ENCODE data around the gene ANKRD18A. TPM values are rescaled to one million over a fixed set of nuclear protein-coding genes. Genes with fewer than 3 reads are reported as not detected.
"Not testable (repeated sequence)": the region's sequence is repeated elsewhere in the genome, so short reads cannot be mapped to it uniquely, and the experiment has no call there.

Gene ANKRD18A
- total RNA-seq, 1 donor from 2014 or later, result 4.8 TPM

GRCh38 chr9:38580112-38580511 lies 40.3 kb downstream of the ANKRD18A start:
- H3K27me3 Mint-ChIP-seq (ENCODE audit: low read depth); H3K36me3 Mint-ChIP-seq (ENCODE audit: low read depth); H3K4me3 Mint-ChIP-seq; H3K27ac Mint-ChIP-seq (ENCODE audit: unreplicated experiment); H3K9me3 Mint-ChIP-seq; H3K4me1 Mint-ChIP-seq; DNase-seq (ENCODE audit: low read depth, low spot score): not testable (repeated sequence)

DNA sequence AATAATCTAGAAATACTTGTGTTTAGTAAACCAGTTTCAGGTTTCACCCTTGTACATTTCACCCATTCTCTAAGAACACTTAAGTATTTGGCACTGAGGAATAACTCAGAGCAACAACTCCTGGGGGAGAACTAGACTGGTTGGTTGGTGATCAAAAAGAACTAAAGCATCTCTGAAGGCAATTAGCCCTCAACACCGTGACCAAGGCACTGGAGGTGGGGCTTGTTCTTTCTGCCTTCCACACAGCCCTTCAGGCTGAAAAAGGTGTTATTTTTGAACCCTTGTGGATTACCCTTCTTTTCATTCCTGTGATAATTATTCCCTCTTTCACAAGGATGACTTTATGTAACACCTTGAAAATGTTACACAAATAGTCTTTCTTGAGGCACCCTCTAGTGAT lies 44.2 kb downstream of the ANKRD18A start:
- not testable (repeated sequence) for H3K36me3 Mint-ChIP-seq (ENCODE audit: low read depth); H3K9me3 Mint-ChIP-seq; DNase-seq (ENCODE audit: low read depth, low spot score); H3K27me3 Mint-ChIP-seq (ENCODE audit: low read depth); H3K27ac Mint-ChIP-seq (ENCODE audit: unreplicated experiment); H3K4me3 Mint-ChIP-seq; H3K4me1 Mint-ChIP-seq

DNA sequence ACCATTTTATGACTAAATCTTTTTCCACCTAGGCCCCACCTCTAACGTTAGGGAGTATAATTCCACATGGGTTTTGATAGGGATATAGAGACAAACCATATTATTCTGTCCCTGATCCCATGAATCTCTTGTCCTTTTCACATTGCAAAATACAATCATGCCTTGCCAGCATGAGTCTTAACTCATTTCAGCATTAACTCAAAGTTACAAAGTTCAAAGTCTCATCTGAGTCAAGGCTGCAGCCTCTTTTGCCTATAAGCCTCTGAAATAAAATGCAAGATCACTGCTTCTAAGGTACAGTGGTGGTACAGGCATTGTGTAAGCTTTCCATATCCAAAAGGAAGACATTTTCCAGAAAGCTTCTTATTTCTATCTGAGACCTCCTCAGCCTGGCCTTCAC lies 54.3 kb downstream of the ANKRD18A start:
- H3K27ac Mint-ChIP-seq (ENCODE audit: unreplicated experiment); H3K27me3 Mint-ChIP-seq (ENCODE audit: low read depth); H3K4me1 Mint-ChIP-seq: not testable (repeated sequence)

DNA sequence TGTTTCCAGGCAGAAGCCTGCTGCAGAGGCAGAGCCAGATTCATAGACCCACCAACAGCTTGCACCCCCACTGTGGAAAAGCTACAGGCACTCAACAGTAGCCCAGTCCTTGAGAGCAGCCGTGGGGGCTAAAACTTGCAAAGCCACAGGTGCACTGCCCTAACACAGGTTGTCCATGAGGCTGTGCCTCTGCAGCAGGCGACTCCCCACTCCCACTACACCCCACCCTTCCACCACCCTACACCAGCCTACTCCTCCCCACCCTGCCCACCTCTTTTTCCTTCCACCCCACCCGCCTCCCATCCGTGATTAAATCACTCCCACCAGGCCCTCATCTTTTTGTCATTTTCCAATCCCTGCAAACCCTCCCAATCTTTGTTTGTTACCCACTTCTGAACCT lies 55.2 kb downstream of the ANKRD18A start:
- not testable (repeated sequence) for H3K27ac Mint-ChIP-seq (ENCODE audit: unreplicated experiment); H3K27me3 Mint-ChIP-seq (ENCODE audit: low read depth); H3K4me3 Mint-ChIP-seq; H3K9me3 Mint-ChIP-seq; H3K4me1 Mint-ChIP-seq; DNase-seq (ENCODE audit: low read depth, low spot score); H3K36me3 Mint-ChIP-seq (ENCODE audit: low read depth)

More for the DNA sequence above, 54.3 kb downstream of the ANKRD18A start:
- H3K36me3 Mint-ChIP-seq (ENCODE audit: low read depth); DNase-seq (ENCODE audit: low read depth, low spot score); H3K4me3 Mint-ChIP-seq; H3K9me3 Mint-ChIP-seq: not testable (repeated sequence)

DNA sequence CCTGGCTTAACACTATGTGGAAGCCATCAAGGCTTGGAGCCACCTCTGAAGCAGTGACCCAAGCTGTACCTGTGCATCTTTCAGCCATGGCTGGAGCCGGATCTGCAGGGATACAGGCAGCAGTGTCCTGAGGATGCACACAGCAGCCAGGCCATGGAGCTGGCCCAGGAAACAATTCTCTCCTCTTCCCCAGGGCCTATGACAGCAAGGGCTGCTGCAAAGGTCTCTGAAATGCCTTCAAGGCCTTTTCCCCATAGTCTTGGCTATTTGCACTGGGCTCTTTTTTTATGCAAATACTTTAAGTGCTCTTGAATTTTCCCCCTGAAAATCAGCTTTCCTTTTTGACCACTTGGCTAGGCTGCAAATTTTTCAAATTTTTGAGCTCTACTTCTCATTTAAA lies 56.5 kb downstream of the ANKRD18A start:
- not testable (repeated sequence) for H3K27me3 Mint-ChIP-seq (ENCODE audit: low read depth); H3K27ac Mint-ChIP-seq (ENCODE audit: unreplicated experiment); H3K4me3 Mint-ChIP-seq; H3K4me1 Mint-ChIP-seq; DNase-seq (ENCODE audit: low read depth, low spot score); H3K36me3 Mint-ChIP-seq (ENCODE audit: low read depth); H3K9me3 Mint-ChIP-seq

- not testable (repeated sequence) for H3K9me3 Mint-ChIP-seq; H3K27me3 Mint-ChIP-seq (ENCODE audit: low read depth); H3K27ac Mint-ChIP-seq (ENCODE audit: unreplicated experiment); H3K4me3 Mint-ChIP-seq; H3K4me1 Mint-ChIP-seq; H3K36me3 Mint-ChIP-seq (ENCODE audit: low read depth); DNase-seq (ENCODE audit: low read depth, low spot score)
Measured at GRCh38 chr9:38561134-38561533, 59.3 kb downstream of the ANKRD18A start.

DNA sequence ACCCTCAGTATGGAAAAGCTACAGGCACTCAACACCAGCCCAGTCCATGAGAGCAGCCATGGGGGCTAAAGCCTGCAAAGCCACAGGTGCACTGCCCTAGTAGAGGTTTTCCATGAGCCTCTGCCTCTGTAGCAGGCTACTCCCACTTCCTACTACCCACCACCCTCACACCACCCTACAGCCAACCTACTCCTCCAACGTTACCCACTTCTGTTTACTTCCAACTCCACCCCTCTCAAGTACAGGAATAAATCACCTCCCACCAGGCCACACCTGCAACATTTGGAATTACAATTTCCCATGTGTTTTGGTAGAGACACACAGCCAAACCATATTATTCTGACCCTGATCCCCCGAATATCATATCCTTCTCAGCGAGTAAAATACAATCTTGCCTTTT lies 61.2 kb downstream of the ANKRD18A start:
- not testable (repeated sequence) for H3K27ac Mint-ChIP-seq (ENCODE audit: unreplicated experiment); H3K36me3 Mint-ChIP-seq (ENCODE audit: low read depth); H3K27me3 Mint-ChIP-seq (ENCODE audit: low read depth); H3K4me1 Mint-ChIP-seq; DNase-seq (ENCODE audit: low read depth, low spot score); H3K4me3 Mint-ChIP-seq; H3K9me3 Mint-ChIP-seq

- DNase-seq (ENCODE audit: low read depth, low spot score); H3K36me3 Mint-ChIP-seq (ENCODE audit: low read depth); H3K9me3 Mint-ChIP-seq; H3K4me1 Mint-ChIP-seq; H3K27me3 Mint-ChIP-seq (ENCODE audit: low read depth); H3K27ac Mint-ChIP-seq (ENCODE audit: unreplicated experiment); H3K4me3 Mint-ChIP-seq: not testable (repeated sequence)
Measured at GRCh38 chr9:38557746-38558145, 62.6 kb downstream of the ANKRD18A start.

DNA sequence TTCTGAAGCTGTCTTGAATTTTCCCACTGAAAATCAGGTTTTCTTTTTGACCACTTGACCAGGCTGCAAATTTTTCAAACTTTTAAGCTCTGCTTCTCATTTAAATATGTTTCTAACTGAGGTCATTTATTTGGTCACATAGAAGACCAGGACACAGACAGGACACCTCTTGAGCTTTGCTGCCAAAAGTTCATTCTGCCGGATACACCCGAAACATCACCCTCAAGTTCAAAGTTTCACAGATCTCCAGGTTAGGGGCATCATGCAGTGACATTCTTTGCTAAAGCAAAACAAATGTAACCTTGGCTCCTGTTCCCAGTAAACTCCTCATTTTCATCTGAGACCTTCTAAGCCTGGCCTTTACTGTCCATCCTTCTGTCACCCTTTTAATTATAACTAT lies 65.4 kb downstream of the ANKRD18A start:
- not testable (repeated sequence) for H3K36me3 Mint-ChIP-seq (ENCODE audit: low read depth); H3K4me1 Mint-ChIP-seq; H3K9me3 Mint-ChIP-seq; DNase-seq (ENCODE audit: low read depth, low spot score); H3K4me3 Mint-ChIP-seq; H3K27me3 Mint-ChIP-seq (ENCODE audit: low read depth); H3K27ac Mint-ChIP-seq (ENCODE audit: unreplicated experiment)

- not testable (repeated sequence) for H3K27ac Mint-ChIP-seq (ENCODE audit: unreplicated experiment); DNase-seq (ENCODE audit: low read depth, low spot score); H3K4me3 Mint-ChIP-seq; H3K4me1 Mint-ChIP-seq; H3K36me3 Mint-ChIP-seq (ENCODE audit: low read depth); H3K27me3 Mint-ChIP-seq (ENCODE audit: low read depth); H3K9me3 Mint-ChIP-seq
Measured at GRCh38 chr9:38553019-38553418, 67.4 kb downstream of the ANKRD18A start.

DNA sequence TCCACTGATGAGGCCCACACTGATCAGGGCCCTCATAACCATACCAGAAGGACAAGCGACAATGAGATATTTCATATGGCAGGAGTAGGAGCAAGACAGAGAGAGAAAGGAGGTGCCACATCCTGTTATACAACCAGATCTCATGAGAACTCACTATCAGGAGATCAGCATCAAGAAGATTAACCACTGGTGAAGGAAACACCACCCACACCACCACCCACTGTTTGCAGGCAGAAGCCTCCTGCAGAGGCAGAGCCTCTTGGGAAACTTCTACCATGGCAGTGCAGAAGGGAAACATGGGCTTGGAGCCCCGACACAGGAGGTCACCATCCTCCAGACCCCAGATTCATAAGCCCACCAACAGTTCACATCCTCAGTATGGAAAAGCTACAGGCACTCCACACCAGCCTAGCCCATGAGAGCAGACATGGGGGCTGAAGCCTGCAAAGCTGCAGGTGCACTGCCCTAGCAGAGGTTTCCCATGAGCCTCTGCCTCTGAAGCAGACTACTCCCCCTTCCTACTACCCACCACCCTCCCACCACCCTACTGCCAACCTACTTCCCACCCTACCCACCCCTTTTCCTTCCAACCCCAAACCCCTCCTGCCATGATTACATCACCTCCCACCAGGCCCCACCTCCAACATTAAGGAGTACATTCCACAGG lies 73.8 kb downstream of the ANKRD18A start:
- not testable (repeated sequence) for H3K4me3 Mint-ChIP-seq; H3K4me1 Mint-ChIP-seq; H3K9me3 Mint-ChIP-seq; H3K27ac Mint-ChIP-seq (ENCODE audit: unreplicated experiment); DNase-seq (ENCODE audit: low read depth, low spot score); H3K36me3 Mint-ChIP-seq (ENCODE audit: low read depth); H3K27me3 Mint-ChIP-seq (ENCODE audit: low read depth)

- not testable (repeated sequence) for H3K9me3 Mint-ChIP-seq; H3K36me3 Mint-ChIP-seq (ENCODE audit: low read depth); H3K27me3 Mint-ChIP-seq (ENCODE audit: low read depth); H3K27ac Mint-ChIP-seq (ENCODE audit: unreplicated experiment); H3K4me3 Mint-ChIP-seq; DNase-seq (ENCODE audit: low read depth, low spot score); H3K4me1 Mint-ChIP-seq
Measured at GRCh38 chr9:38540535-38540934, 79.9 kb downstream of the ANKRD18A start.
